H1 (cell line): ENCODE data around the gene TYRP1. TPM values are rescaled to one million over a fixed set of nuclear protein-coding genes. Genes with fewer than 3 reads are reported as not detected.

Experiments used
- polyA plus RNA-seq, 7 experiments: library from polyadenylated mRNA; depleted of rRNA in 3 of 7; stranded (reverse) in 5 of 7; unstranded in 2 of 7; fragments of >200 nt in 5 of 7; fragments of 200-250 nt in 2 of 7; gene quantifications; 1 replicate in 5 of 7; 2 replicates in 1 of 7; 4 replicates in 1 of 7; pipeline versions ENCODE4 v1.2.1 to v1.2.3, GENCODE V29; 2011 to 2013; ENCODE audit warnings: missing spikeins in 2 of 7, mixed read lengths in 2 of 7
- total RNA-seq: library from RNA; stranded (reverse); fragmentation: NEBNext Ultra II Directional; extraction: Animal tissue kit (Norgen Biotek cat#: 25700); gene quantifications from 2 replicates; pipeline ENCODE4 v1.2.1, GENCODE V29; 2021
- TF ChIP-seq, protein P1 (sequence below): fragments of 300-600 bp; sonication (generic); IDR thresholded peaks from 2 replicates; pipeline ENCODE4 v1.7.1; 2012; ENCODE audit warnings: low read length, moderate library complexity, mild to moderate bottlenecking, inconsistent platforms; ENCODE audit not compliant: insufficient replicate concordance

TYRP1 gene
- total and polyA plus RNA-seq, 2 of the 8 experiments (the other 6 are each of a cell fraction or from before 2014, with no cell fraction given), result 0.15 TPM; not detected in 1

DNA sequence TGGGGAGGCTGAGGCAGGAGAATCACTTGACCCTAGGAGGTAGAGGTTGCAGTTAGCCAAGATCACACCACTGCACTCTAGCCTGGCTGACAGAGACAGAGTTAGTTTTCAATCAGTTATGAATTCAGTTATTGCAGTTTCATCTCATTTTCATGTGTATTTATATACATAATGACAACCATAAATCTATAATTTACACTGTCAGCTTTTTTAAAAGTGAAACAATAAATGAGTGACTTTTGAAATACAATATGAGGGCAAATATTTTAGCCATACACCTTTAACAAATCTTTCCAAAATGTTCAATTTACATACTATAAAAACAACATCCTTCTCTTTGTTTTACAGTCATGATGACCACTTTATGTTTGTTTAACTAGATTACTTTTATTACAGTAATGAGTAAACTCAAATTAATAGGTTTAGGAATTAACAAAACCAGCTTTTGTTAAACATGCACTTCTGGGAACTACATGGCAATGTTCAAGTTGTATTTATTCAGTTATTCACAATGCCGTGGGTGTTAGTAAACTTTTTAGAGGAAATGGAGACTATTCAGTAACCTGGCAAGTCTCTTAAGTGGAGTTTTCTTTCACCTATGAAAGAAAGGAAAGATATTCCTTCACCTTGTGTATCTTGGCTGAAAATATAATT, 12.7 kb downstream of the TYRP1 start (continued):
- TF ChIP-seq, protein P1, sequence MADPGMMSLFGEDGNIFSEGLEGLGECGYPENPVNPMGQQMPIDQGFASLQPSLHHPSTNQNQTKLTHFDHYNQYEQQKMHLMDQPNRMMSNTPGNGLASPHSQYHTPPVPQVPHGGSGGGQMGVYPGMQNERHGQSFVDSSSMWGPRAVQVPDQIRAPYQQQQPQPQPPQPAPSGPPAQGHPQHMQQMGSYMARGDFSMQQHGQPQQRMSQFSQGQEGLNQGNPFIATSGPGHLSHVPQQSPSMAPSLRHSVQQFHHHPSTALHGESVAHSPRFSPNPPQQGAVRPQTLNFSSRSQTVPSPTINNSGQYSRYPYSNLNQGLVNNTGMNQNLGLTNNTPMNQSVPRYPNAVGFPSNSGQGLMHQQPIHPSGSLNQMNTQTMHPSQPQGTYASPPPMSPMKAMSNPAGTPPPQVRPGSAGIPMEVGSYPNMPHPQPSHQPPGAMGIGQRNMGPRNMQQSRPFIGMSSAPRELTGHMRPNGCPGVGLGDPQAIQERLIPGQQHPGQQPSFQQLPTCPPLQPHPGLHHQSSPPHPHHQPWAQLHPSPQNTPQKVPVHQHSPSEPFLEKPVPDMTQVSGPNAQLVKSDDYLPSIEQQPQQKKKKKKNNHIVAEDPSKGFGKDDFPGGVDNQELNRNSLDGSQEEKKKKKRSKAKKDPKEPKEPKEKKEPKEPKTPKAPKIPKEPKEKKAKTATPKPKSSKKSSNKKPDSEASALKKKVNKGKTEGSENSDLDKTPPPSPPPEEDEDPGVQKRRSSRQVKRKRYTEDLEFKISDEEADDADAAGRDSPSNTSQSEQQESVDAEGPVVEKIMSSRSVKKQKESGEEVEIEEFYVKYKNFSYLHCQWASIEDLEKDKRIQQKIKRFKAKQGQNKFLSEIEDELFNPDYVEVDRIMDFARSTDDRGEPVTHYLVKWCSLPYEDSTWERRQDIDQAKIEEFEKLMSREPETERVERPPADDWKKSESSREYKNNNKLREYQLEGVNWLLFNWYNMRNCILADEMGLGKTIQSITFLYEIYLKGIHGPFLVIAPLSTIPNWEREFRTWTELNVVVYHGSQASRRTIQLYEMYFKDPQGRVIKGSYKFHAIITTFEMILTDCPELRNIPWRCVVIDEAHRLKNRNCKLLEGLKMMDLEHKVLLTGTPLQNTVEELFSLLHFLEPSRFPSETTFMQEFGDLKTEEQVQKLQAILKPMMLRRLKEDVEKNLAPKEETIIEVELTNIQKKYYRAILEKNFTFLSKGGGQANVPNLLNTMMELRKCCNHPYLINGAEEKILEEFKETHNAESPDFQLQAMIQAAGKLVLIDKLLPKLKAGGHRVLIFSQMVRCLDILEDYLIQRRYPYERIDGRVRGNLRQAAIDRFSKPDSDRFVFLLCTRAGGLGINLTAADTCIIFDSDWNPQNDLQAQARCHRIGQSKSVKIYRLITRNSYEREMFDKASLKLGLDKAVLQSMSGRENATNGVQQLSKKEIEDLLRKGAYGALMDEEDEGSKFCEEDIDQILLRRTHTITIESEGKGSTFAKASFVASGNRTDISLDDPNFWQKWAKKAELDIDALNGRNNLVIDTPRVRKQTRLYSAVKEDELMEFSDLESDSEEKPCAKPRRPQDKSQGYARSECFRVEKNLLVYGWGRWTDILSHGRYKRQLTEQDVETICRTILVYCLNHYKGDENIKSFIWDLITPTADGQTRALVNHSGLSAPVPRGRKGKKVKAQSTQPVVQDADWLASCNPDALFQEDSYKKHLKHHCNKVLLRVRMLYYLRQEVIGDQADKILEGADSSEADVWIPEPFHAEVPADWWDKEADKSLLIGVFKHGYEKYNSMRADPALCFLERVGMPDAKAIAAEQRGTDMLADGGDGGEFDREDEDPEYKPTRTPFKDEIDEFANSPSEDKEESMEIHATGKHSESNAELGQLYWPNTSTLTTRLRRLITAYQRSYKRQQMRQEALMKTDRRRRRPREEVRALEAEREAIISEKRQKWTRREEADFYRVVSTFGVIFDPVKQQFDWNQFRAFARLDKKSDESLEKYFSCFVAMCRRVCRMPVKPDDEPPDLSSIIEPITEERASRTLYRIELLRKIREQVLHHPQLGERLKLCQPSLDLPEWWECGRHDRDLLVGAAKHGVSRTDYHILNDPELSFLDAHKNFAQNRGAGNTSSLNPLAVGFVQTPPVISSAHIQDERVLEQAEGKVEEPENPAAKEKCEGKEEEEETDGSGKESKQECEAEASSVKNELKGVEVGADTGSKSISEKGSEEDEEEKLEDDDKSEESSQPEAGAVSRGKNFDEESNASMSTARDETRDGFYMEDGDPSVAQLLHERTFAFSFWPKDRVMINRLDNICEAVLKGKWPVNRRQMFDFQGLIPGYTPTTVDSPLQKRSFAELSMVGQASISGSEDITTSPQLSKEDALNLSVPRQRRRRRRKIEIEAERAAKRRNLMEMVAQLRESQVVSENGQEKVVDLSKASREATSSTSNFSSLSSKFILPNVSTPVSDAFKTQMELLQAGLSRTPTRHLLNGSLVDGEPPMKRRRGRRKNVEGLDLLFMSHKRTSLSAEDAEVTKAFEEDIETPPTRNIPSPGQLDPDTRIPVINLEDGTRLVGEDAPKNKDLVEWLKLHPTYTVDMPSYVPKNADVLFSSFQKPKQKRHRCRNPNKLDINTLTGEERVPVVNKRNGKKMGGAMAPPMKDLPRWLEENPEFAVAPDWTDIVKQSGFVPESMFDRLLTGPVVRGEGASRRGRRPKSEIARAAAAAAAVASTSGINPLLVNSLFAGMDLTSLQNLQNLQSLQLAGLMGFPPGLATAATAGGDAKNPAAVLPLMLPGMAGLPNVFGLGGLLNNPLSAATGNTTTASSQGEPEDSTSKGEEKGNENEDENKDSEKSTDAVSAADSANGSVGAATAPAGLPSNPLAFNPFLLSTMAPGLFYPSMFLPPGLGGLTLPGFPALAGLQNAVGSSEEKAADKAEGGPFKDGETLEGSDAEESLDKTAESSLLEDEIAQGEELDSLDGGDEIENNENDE, result no peak
